Thymus (tissue), 11 donors: ENCODE results near the gene SLC22A12. TPM values are rescaled to one million over a fixed set of nuclear protein-coding genes. Genes with fewer than 3 reads are reported as not detected.

ENCODE experiments used
- DNase-seq, 9 donors: peaks; one replicate each; pipeline ENCODE4 v3.0.0-alpha.2; 2013; ENCODE audit warnings: low spot score in 9 of 9, low read depth in 6 of 9, missing footprints in 1 of 9
- H3K27ac ChIP-seq, 2 donors: one replicate each; pipeline ENCODE4 v1.5.1; 2013; ENCODE audit warnings: control low read depth in 1 of 2, low read depth in 1 of 2, low read length in 1 of 2, mild to moderate bottlenecking in 1 of 2, moderate library complexity in 1 of 2
- H3K27me3 ChIP-seq, 2 donors: one replicate each; pipeline ENCODE4 v1.5.1; 2013; ENCODE audit warnings: low read length in 1 of 2; ENCODE audit not compliant: control insufficient read depth in 2 of 2, insufficient read depth in 1 of 2
- H3K36me3 ChIP-seq, 2 donors: one replicate each; pipeline ENCODE4 v1.5.1; 2013; ENCODE audit warnings: low read length in 1 of 2, mild to moderate bottlenecking in 1 of 2, moderate library complexity in 1 of 2; ENCODE audit not compliant: control insufficient read depth in 2 of 2, insufficient read depth in 2 of 2
- H3K4me1 ChIP-seq, 2 donors: one replicate each; pipeline ENCODE4 v1.5.1; 2013; ENCODE audit warnings: low read length in 2 of 2; ENCODE audit not compliant: control insufficient read depth in 2 of 2, insufficient read depth in 2 of 2
- H3K4me3 ChIP-seq, 2 donors: one replicate each; pipeline ENCODE4 v1.5.1; 2013; ENCODE audit warnings: low read length in 2 of 2, control low read depth in 1 of 2, mild to moderate bottlenecking in 1 of 2
- H3K9me3 ChIP-seq, 2 donors: one replicate each; pipeline ENCODE4 v1.5.1; 2013; ENCODE audit warnings: low read length in 1 of 2, mild to moderate bottlenecking in 1 of 2; ENCODE audit not compliant: control insufficient read depth in 2 of 2, insufficient read depth in 1 of 2
- WGBS: extraction: QIAGEN DNeasy Blood & Tissue Kit; methylation state at CpG from one replicate; pipeline ENCODE4 v1.1.7; 2013; 5-methylcytosine and 5-hydroxymethylcytosine counted together
- polyA plus RNA-seq: library from polyadenylated mRNA; stranded (reverse); fragments of 200-250 nt; gene quantifications from one replicate; pipeline ENCODE4 v1.2.3, GENCODE V29; 2013
- total RNA-seq: library from RNA; stranded (reverse); fragments of 120-200 nt; gene quantifications from one replicate; pipeline ENCODE4 v1.2.4, GENCODE V29; 2013
- donor health status: healthy.

The SLC22A12 gene
- total and polyA plus RNA-seq, 2 donors = not detected

GRCh38 chr11:64632654-64633053 is 41.6 kb downstream of the SLC22A12 start:
- H3K4me1 ChIP-seq = peaks cover 0 to 34% of the 10 kb centered on the region in 2 donors
- H3K4me3 ChIP-seq = no peak overlapping the region
- no peak for DNase-seq
- H3K9me3 ChIP-seq = peaks cover 0 to 2% of the 10 kb centered on the region in 2 donors
- 96% methylated on average over 10 of the region's 10 CpGs for WGBS
- H3K27me3 ChIP-seq = peaks cover 0 to 10% of the 10 kb centered on the region in 2 donors
- H3K36me3 ChIP-seq = no peaks in the 10 kb centered on the region
- no peak overlapping the region for H3K27ac ChIP-seq

GRCh38 chr11:64633555-64634159 is 42.6 kb downstream of the SLC22A12 start:
- DNase-seq = no peak
- Histone ChIP-seq H3K27me3 (peaks cover 0 to 20% of the 10 kb centered on the region in 2 donors), H3K27ac (no peak overlapping the region), H3K9me3 (peaks cover 0 to 2% of the 10 kb centered on the region in 2 donors), H3K4me1 (peaks cover 0 to 43% of the 10 kb centered on the region in 2 donors), H3K36me3 (no peaks in the 10 kb centered on the region), H3K4me3 (no peak overlapping the region)
- WGBS = 71% methylated on average over 7 of the region's 7 CpGs

- no peak overlapping the region for H3K27ac ChIP-seq
- no peaks in the 10 kb centered on the region for H3K9me3 ChIP-seq
- 92% methylated on average over 15 of the region's 15 CpGs for WGBS
- no peak for DNase-seq
- H3K4me3 ChIP-seq = no peak overlapping the region
- no peaks in the 10 kb centered on the region for H3K36me3 ChIP-seq
- peaks cover 12 to 57% of the 10 kb centered on the region in 2 donors for H3K27me3 ChIP-seq
- peaks cover 0 to 52% of the 10 kb centered on the region in 2 donors for H3K4me1 ChIP-seq
Measured at GRCh38 chr11:64637334-64638017, 46.5 kb downstream of the SLC22A12 start.

GRCh38 chr11:64638018-64638665 is 47.1 kb downstream of the SLC22A12 start:
- DNase-seq = no peak
- H3K27me3 ChIP-seq = peaks cover 18 to 64% of the 10 kb centered on the region in 2 donors
- no peaks in the 10 kb centered on the region for H3K9me3 ChIP-seq
- peak overlapping the region in 1 of 2 donors; percentile 22 for H3K4me3 ChIP-seq
- WGBS = 80% methylated on average over 37 of the region's 37 CpGs
- no peaks in the 10 kb centered on the region for H3K36me3 ChIP-seq
- H3K27ac ChIP-seq = no peak overlapping the region
- peaks cover 0 to 53% of the 10 kb centered on the region in 2 donors for H3K4me1 ChIP-seq

GRCh38 chr11:64638829-64639228 is 47.8 kb downstream of the SLC22A12 start:
- no peaks in the 10 kb centered on the region for H3K36me3 ChIP-seq
- WGBS = 96% methylated on average over 2 of the region's 2 CpGs
- H3K27ac ChIP-seq = no peak overlapping the region
- H3K4me3 ChIP-seq = no peak overlapping the region
- no peaks in the 10 kb centered on the region for H3K9me3 ChIP-seq
- peaks cover 0 to 47% of the 10 kb centered on the region in 2 donors for H3K4me1 ChIP-seq
- peaks cover 19 to 70% of the 10 kb centered on the region in 2 donors for H3K27me3 ChIP-seq
- DNase-seq = no peak

- no peaks in the 10 kb centered on the region for H3K9me3 ChIP-seq
- peaks cover 24 to 81% of the 10 kb centered on the region in 2 donors for H3K27me3 ChIP-seq
- WGBS = 85% methylated on average over 4 of the region's 4 CpGs
- H3K27ac ChIP-seq = no peak overlapping the region
- H3K4me3 ChIP-seq = no peak overlapping the region
- no peaks in the 10 kb centered on the region for H3K36me3 ChIP-seq
- peaks cover 0 to 48% of the 10 kb centered on the region in 2 donors for H3K4me1 ChIP-seq
- DNase-seq = no peak
Measured at GRCh38 chr11:64639885-64640284, 48.9 kb downstream of the SLC22A12 start.

- H3K4me3 ChIP-seq = no peak overlapping the region
- no peaks in the 10 kb centered on the region for H3K9me3 ChIP-seq
- H3K4me1 ChIP-seq = peaks cover 0 to 44% of the 10 kb centered on the region in 2 donors
- no peaks in the 10 kb centered on the region for H3K36me3 ChIP-seq
- DNase-seq = no peak
- WGBS = 49% methylated on average over 11 of the region's 11 CpGs
- H3K27me3 ChIP-seq = peaks cover 26 to 93% of the 10 kb centered on the region in 2 donors
- no peak overlapping the region for H3K27ac ChIP-seq
Measured at GRCh38 chr11:64641596-64642417, 50.8 kb downstream of the SLC22A12 start.

GRCh38 chr11:64642418-64642735 is 51.4 kb downstream of the SLC22A12 start:
- peak overlapping the region in 1 of 2 donors; percentile 10 for H3K4me3 ChIP-seq
- peaks cover 0 to 39% of the 10 kb centered on the region in 2 donors for H3K4me1 ChIP-seq
- WGBS = 1% methylated on average over 30 of the region's 30 CpGs
- no peaks in the 10 kb centered on the region for H3K9me3 ChIP-seq
- DNase-seq = no peak
- H3K36me3 ChIP-seq = no peaks in the 10 kb centered on the region
- H3K27ac ChIP-seq = no peak overlapping the region
- peaks cover 26 to 88% of the 10 kb centered on the region in 2 donors for H3K27me3 ChIP-seq
